ENCODE data around the gene CYLD. TPM values are rescaled to one million over a fixed set of nuclear protein-coding genes. Genes with fewer than 3 reads are reported as not detected.

The CYLD gene
- total and polyA plus RNA-seq, 2 donors (not counting 3 experiments of a cell fraction or from before 2014, with no cell fraction given), result 7.4 to 21.5 TPM

DNA sequence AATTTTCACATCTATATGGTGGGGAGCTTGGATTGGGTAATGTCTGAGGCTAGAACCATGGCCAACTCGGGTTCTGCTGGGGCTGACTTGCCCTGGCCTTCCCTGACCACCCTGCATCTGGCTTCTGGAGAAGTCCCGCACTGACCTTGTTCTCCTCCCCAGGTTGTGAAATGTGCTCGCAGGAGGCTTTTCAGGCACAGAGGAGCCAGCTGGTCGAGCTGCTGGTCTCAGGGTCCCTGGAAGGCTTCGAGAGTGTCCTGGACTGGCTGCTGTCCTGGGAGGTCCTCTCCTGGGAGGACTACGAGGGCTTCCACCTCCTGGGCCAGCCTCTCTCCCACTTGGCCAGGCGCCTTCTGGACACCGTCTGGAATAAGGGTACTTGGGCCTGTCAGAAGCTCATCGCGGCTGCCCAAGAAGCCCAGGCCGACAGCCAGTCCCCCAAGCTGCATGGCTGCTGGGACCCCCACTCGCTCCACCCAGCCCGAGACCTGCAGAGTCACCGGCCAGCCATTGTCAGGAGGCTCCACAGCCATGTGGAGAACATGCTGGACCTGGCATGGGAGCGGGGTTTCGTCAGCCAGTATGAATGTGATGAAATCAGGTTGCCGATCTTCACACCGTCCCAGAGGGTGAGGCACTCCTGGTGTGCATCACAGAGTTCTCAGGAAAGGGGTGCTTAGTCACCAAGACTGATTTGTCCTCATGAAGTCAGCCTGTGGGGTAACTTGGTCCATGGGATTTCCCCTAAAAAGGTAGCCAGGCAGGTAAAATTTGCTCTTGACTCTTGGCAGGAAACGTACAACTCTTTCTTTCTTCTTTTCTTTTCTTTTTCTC lies 42.3 kb upstream of the CYLD start:
- no peak overlapping the region for H3K27ac ChIP-seq (ENCODE audit: insufficient read depth, low read depth, low read length)
- TF ChIP-seq EZH2 (IDR thresholded peaks at IDR 0.05; ENCODE audit: borderline replicate concordance, low read depth, low read length, severe bottlenecking) (no peak), JUN (IDR thresholded peaks at IDR 0.05; ENCODE audit: borderline replicate concordance, insufficient read depth, insufficient read length, low read depth) (no peak), FOS (IDR thresholded peaks at IDR 0.05; ENCODE audit: borderline replicate concordance, insufficient read depth, low read length) (no peak)
- H3K4me1 ChIP-seq (ENCODE audit: control insufficient read depth, extremely low read depth, insufficient read depth, low read length), result no peaks in the 10 kb centered on the region
- no TSS peak for BruUV-seq (replicated peaks)
- dilution Hi-C loops (cut with MboI; ENCODE audit: extremely low pct_ligation_motif_present, low sequenced_read_pairs) (no loop called here), intact Hi-C loops (cut with micrococcal nuclease) (no loop called here)
- FAIRE-seq (no peak), DNase-seq (ENCODE audit: low read depth, low spot score) (no peak)
- no peak overlapping the region for H3K4me3 ChIP-seq (replicated peaks in 1 of 3; ENCODE audit: insufficient read depth in 1 of 3, low read depth in 1 of 3, low read length in 3 of 3)
- no peaks in the 10 kb centered on the region for H3K79me2 ChIP-seq (ENCODE audit: control insufficient read depth, insufficient read depth, low read length)
- POLR2A ChIA-PET, result no interaction called here
- H2AFZ ChIP-seq (ENCODE audit: low read depth, low read length), result no peak overlapping the region
- H4K20me1 ChIP-seq (replicated peaks; ENCODE audit: control insufficient read depth, extremely low read depth, insufficient read depth, low read length), result no peaks in the 10 kb centered on the region
- H3K9me3 ChIP-seq (replicated peaks; ENCODE audit: control insufficient read depth, insufficient read depth, low read length), result peaks cover 2% of the 10 kb centered on the region
- H3K9me1 ChIP-seq (replicated peaks; ENCODE audit: control insufficient read depth, extremely low read depth, insufficient read depth, low read length), result no peaks in the 10 kb centered on the region
- H3K9ac ChIP-seq (replicated peaks; ENCODE audit: extremely low read depth, insufficient read depth, low read length), result no peak overlapping the region
- no peaks in the 10 kb centered on the region for H3K36me3 ChIP-seq (ENCODE audit: control insufficient read depth in 2 of 2, extremely low read depth in 1 of 2, insufficient read depth in 2 of 2, low read length in 2 of 2)
- H3K27me3 ChIP-seq (ENCODE audit: control insufficient read depth in 2 of 2, insufficient read depth in 2 of 2, low read length in 2 of 2), result no peaks in the 10 kb centered on the region
- CTCF ChIA-PET, result interaction anchor here (1.1 kb wide), 1 partner anchor 37 kb away, joined by 3 read pairs; no protein-coding TSS in a partner anchor
- H3K4me2 ChIP-seq (ENCODE audit: insufficient read depth, low read length), result no peak overlapping the region

- no peak overlapping the region for H3K9ac ChIP-seq (replicated peaks; ENCODE audit: extremely low read depth, insufficient read depth, low read length)
- no peak overlapping the region for H3K4me2 ChIP-seq (ENCODE audit: insufficient read depth, low read length)
- DNase-seq (ENCODE audit: low read depth, low spot score), result no peak
- no peaks in the 10 kb centered on the region for H3K36me3 ChIP-seq (ENCODE audit: control insufficient read depth in 2 of 2, extremely low read depth in 1 of 2, insufficient read depth in 2 of 2, low read length in 2 of 2)
- H3K4me1 ChIP-seq (ENCODE audit: control insufficient read depth, extremely low read depth, insufficient read depth, low read length), result peaks cover 6% of the 10 kb centered on the region
- no peaks in the 10 kb centered on the region for H3K79me2 ChIP-seq (ENCODE audit: control insufficient read depth, insufficient read depth, low read length)
- CTCF ChIA-PET, result interaction anchor here (1.0 to 1.7 kb wide), 3 partner anchors 13 to 104 kb away, joined by 3 to 7 read pairs (median 4); no protein-coding TSS in a partner anchor
- dilution Hi-C loops (cut with MboI; ENCODE audit: extremely low pct_ligation_motif_present, low sequenced_read_pairs), result no loop called here
- H3K27me3 ChIP-seq (ENCODE audit: control insufficient read depth in 2 of 2, insufficient read depth in 2 of 2, low read length in 2 of 2), result no peaks in the 10 kb centered on the region
- no TSS peak for BruUV-seq (replicated peaks)
- intact Hi-C loops (cut with micrococcal nuclease), result no loop called here
- H3K9me3 ChIP-seq (replicated peaks; ENCODE audit: control insufficient read depth, insufficient read depth, low read length), result peaks cover 2% of the 10 kb centered on the region
- TF ChIP-seq, protein P1, sequence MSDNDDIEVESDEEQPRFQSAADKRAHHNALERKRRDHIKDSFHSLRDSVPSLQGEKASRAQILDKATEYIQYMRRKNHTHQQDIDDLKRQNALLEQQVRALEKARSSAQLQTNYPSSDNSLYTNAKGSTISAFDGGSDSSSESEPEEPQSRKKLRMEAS (IDR thresholded peaks at IDR 0.05; ENCODE audit: insufficient read depth, insufficient read length), result no peak
- no peak for TF ChIP-seq POLR2AphosphoS5 (IDR thresholded peaks at IDR 0.05; ENCODE audit: insufficient read depth, low read depth, low read length)
- FAIRE-seq, result no peak
- POLR2A ChIA-PET, result no interaction called here
- H3K9me1 ChIP-seq (replicated peaks; ENCODE audit: control insufficient read depth, extremely low read depth, insufficient read depth, low read length), result no peaks in the 10 kb centered on the region
- no peak overlapping the region for H3K27ac ChIP-seq (ENCODE audit: insufficient read depth, low read depth, low read length)
- H2AFZ ChIP-seq (ENCODE audit: low read depth, low read length), result no peak overlapping the region
- H3K4me3 ChIP-seq (replicated peaks in 1 of 3; ENCODE audit: insufficient read depth in 1 of 3, low read depth in 1 of 3, low read length in 3 of 3), result no peak overlapping the region
- H4K20me1 ChIP-seq (replicated peaks; ENCODE audit: control insufficient read depth, extremely low read depth, insufficient read depth, low read length), result no peaks in the 10 kb centered on the region
Measured at GRCh38 chr16:50702725-50703124, 39.2 kb upstream of the CYLD start.

Data from endothelial cell of umbilical vein (primary cell).